ENCODE data around the gene CLPSL2.

CLPSL2 gene

GRCh38 chr6:35786810-35787209, 10.4 kb downstream of the CLPSL2 start:
- no peak for DNase-seq (ENCODE audit: low read depth in 1 of 2, low spot score in 1 of 2)

GRCh38 chr6:35787266-35788218, 11.1 kb downstream of the CLPSL2 start:
- no peak for DNase-seq (ENCODE audit: low read depth in 1 of 2, low spot score in 1 of 2)

- DNase-seq (ENCODE audit: low read depth in 1 of 2, low spot score in 1 of 2), result no peak
These were observed 12.1 kb downstream of the CLPSL2 start for GRCh38 chr6:35788423-35788982.

GRCh38 chr6:35790683-35791082, 14.3 kb downstream of the CLPSL2 start:
- DNase-seq (ENCODE audit: low read depth in 1 of 2, low spot score in 1 of 2), result no peak

- no peak for DNase-seq (ENCODE audit: low read depth in 1 of 2, low spot score in 1 of 2)
These were observed 18.4 kb downstream of the CLPSL2 start for GRCh38 chr6:35794536-35795452.

- DNase-seq (ENCODE audit: low read depth in 1 of 2, low spot score in 1 of 2), result no peak
These were observed 19.2 kb downstream of the CLPSL2 start for GRCh38 chr6:35795453-35796071.

- no peak for DNase-seq (ENCODE audit: low read depth in 1 of 2, low spot score in 1 of 2)
These were observed 19.8 kb downstream of the CLPSL2 start for GRCh38 chr6:35796236-35796635.

- DNase-seq (ENCODE audit: low read depth in 1 of 2, low spot score in 1 of 2), result no peak
These were observed 21.6 kb downstream of the CLPSL2 start for GRCh38 chr6:35797837-35798526.

- DNase-seq (ENCODE audit: low read depth in 1 of 2, low spot score in 1 of 2), result no peak
These were observed 22.3 kb downstream of the CLPSL2 start for GRCh38 chr6:35798706-35799105.

- no peak for DNase-seq (ENCODE audit: low read depth in 1 of 2, low spot score in 1 of 2)
These were observed 24.8 kb downstream of the CLPSL2 start for GRCh38 chr6:35801148-35801547.

GRCh38 chr6:35804996-35805736, 28.8 kb downstream of the CLPSL2 start, which contains the start of gene LHFPL5:
Gene LHFPL5 (plus strand): TSS chr6:35805352. CDS start chr6:35805671, 319 bp downstream.
- DNase-seq (ENCODE audit: low read depth in 1 of 2, low spot score in 1 of 2), result peak in 1 of 2 donors; percentile 40

GRCh38 chr6:35808688-35809087, 32.3 kb downstream of the CLPSL2 start:
- DNase-seq (ENCODE audit: low read depth in 1 of 2, low spot score in 1 of 2), result no peak

- no peak for DNase-seq (ENCODE audit: low read depth in 1 of 2, low spot score in 1 of 2)
These were observed 33.4 kb downstream of the CLPSL2 start for GRCh38 chr6:35809809-35810208.

GRCh38 chr6:35810971-35811698, 34.7 kb downstream of the CLPSL2 start:
- DNase-seq (ENCODE audit: low read depth in 1 of 2, low spot score in 1 of 2), result no peak

GRCh38 chr6:35811699-35811995, 35.2 kb downstream of the CLPSL2 start:
- no peak for DNase-seq (ENCODE audit: low read depth in 1 of 2, low spot score in 1 of 2)

GRCh38 chr6:35817515-35817914, 41.1 kb downstream of the CLPSL2 start:
- no peak for DNase-seq (ENCODE audit: low read depth in 1 of 2, low spot score in 1 of 2)

GRCh38 chr6:35823601-35824000, 47.2 kb downstream of the CLPSL2 start:
- DNase-seq (ENCODE audit: low read depth in 1 of 2, low spot score in 1 of 2), result no peak

- no peak for DNase-seq (ENCODE audit: low read depth in 1 of 2, low spot score in 1 of 2)
These were observed 48.3 kb downstream of the CLPSL2 start for GRCh38 chr6:35824552-35825192.

Measured in stimulated activated CD4-positive, alpha-beta T cell treated with anti-CD3 and anti-CD28 coated beads, Interleukin-15, amount 100 ng/mL, for 1 hour (primary cell).